ENCODE data around the gene TSPEAR. TPM values are rescaled to one million over a fixed set of nuclear protein-coding genes. Genes with fewer than 3 reads are reported as not detected.

Gene TSPEAR
- total RNA-seq, 2 experiments from 2014 or later = not detected

GRCh38 chr21:44695641-44696040 is 15.7 kb downstream of the TSPEAR start:
- ChIA-PET CTCF (ENCODE audit: unreplicated experiment) (no interaction called here), POLR2A (no interaction called here)
- Histone ChIP-seq H3K27ac (ENCODE audit: low read depth, low read length, poor library complexity, severe bottlenecking) (no peak overlapping the region), H3K4me3 (ENCODE audit: low read depth, low read length, poor library complexity, severe bottlenecking) (no peak overlapping the region), H3K4me1 (ENCODE audit: insufficient read depth, low read length, poor library complexity, severe bottlenecking) (no peaks in the 10 kb centered on the region), H3K9me3 (ENCODE audit: low read length) (0 out of 2 replicates have a peak, but pooled peaks cover 4% of the 10 kb centered on the region), H3K36me3 (ENCODE audit: insufficient read depth, low read length) (no peaks in the 10 kb centered on the region), H3K9me2 (ENCODE audit: insufficient read depth, low read length) (no peaks in the 10 kb centered on the region), H3K4me2 (ENCODE audit: low read length) (no peak overlapping the region), H3K79me2 (ENCODE audit: insufficient read depth, low read depth, low read length) (no peaks in the 10 kb centered on the region), H4K20me1 (ENCODE audit: insufficient read depth, low read length) (no peaks in the 10 kb centered on the region), H2AFZ (ENCODE audit: low read length) (no peak overlapping the region)
- DNase-seq (ENCODE audit: low spot score) = no peak
- TF ChIP-seq EZH2phosphoT487 (IDR thresholded peaks at IDR 0.05; ENCODE audit: borderline replicate concordance, low read depth, low read length) = no peak
- TF ChIP-seq, protein P1, sequence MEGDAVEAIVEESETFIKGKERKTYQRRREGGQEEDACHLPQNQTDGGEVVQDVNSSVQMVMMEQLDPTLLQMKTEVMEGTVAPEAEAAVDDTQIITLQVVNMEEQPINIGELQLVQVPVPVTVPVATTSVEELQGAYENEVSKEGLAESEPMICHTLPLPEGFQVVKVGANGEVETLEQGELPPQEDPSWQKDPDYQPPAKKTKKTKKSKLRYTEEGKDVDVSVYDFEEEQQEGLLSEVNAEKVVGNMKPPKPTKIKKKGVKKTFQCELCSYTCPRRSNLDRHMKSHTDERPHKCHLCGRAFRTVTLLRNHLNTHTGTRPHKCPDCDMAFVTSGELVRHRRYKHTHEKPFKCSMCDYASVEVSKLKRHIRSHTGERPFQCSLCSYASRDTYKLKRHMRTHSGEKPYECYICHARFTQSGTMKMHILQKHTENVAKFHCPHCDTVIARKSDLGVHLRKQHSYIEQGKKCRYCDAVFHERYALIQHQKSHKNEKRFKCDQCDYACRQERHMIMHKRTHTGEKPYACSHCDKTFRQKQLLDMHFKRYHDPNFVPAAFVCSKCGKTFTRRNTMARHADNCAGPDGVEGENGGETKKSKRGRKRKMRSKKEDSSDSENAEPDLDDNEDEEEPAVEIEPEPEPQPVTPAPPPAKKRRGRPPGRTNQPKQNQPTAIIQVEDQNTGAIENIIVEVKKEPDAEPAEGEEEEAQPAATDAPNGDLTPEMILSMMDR (conservative IDR thresholded peaks at IDR 0.05; ENCODE audit: low read length) = no peak
- intact Hi-C loops (cut with micrococcal nuclease; ENCODE audit: unreplicated experiment) = no loop called here
- BruUV-seq (replicated peaks) = no TSS peak

DNA sequence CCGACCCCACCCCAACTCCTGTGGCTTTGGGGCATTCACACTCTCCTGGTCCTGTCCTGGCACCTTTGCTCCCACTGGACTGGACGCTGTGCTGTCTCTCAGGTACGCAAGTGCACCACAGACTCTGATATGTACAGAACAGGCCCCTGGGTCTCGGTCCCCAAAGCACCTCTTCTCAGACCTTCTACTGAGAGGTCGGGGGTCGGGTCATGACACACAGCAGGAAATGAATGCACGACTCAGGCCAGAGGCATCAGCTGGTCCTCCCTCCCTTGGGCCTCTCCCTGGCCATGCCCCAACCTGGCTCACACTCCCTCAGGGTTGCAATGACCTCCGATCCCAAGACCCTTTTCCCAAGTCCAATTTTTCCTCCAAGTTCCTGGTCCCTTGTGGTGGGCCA is 16.2 kb downstream of the TSPEAR start:
- H3K27ac ChIP-seq (ENCODE audit: low read depth, low read length, poor library complexity, severe bottlenecking) = no peak overlapping the region
- CTCF ChIA-PET (ENCODE audit: unreplicated experiment) = no interaction called here
- H2AFZ ChIP-seq (ENCODE audit: low read length) = no peak overlapping the region
- H3K79me2 ChIP-seq (ENCODE audit: insufficient read depth, low read depth, low read length) = no peaks in the 10 kb centered on the region
- no peaks in the 10 kb centered on the region for H3K36me3 ChIP-seq (ENCODE audit: insufficient read depth, low read length)
- no TSS peak for BruUV-seq (replicated peaks)
- POLR2A ChIA-PET = no interaction called here
- no peaks in the 10 kb centered on the region for H4K20me1 ChIP-seq (ENCODE audit: insufficient read depth, low read length)
- DNase-seq (ENCODE audit: low spot score) = no peak
- H3K4me1 ChIP-seq (ENCODE audit: insufficient read depth, low read length, poor library complexity, severe bottlenecking) = no peaks in the 10 kb centered on the region
- H3K4me2 ChIP-seq (ENCODE audit: low read length) = no peak overlapping the region
- no peak overlapping the region for H3K4me3 ChIP-seq (ENCODE audit: low read depth, low read length, poor library complexity, severe bottlenecking)
- intact Hi-C loops (cut with micrococcal nuclease; ENCODE audit: unreplicated experiment) = no loop called here
- 0 out of 2 replicates have a peak, but pooled peaks cover 4% of the 10 kb centered on the region for H3K9me3 ChIP-seq (ENCODE audit: low read length)
- TF ChIP-seq, protein P1 (conservative IDR thresholded peaks at IDR 0.05; ENCODE audit: low read length) = no peak
- TF ChIP-seq EZH2phosphoT487 (IDR thresholded peaks at IDR 0.05; ENCODE audit: borderline replicate concordance, low read depth, low read length) = no peak
- no peaks in the 10 kb centered on the region for H3K9me2 ChIP-seq (ENCODE audit: insufficient read depth, low read length)

GRCh38 chr21:44694776-44695175 is 16.6 kb downstream of the TSPEAR start:
- DNase-seq (ENCODE audit: low spot score) = no peak
- H3K4me2 ChIP-seq (ENCODE audit: low read length) = no peak overlapping the region
- no peaks in the 10 kb centered on the region for H3K9me2 ChIP-seq (ENCODE audit: insufficient read depth, low read length)
- CTCF ChIA-PET (ENCODE audit: unreplicated experiment) = no interaction called here
- H3K79me2 ChIP-seq (ENCODE audit: insufficient read depth, low read depth, low read length) = no peaks in the 10 kb centered on the region
- H3K9me3 ChIP-seq (ENCODE audit: low read length) = 0 out of 2 replicates have a peak, but pooled peaks cover 4% of the 10 kb centered on the region
- POLR2A ChIA-PET = no interaction called here
- TF ChIP-seq, protein P1 (conservative IDR thresholded peaks at IDR 0.05; ENCODE audit: low read length) = no peak
- no peak for TF ChIP-seq EZH2phosphoT487 (IDR thresholded peaks at IDR 0.05; ENCODE audit: borderline replicate concordance, low read depth, low read length)
- H3K27ac ChIP-seq (ENCODE audit: low read depth, low read length, poor library complexity, severe bottlenecking) = no peak overlapping the region
- no peak overlapping the region for H3K4me3 ChIP-seq (ENCODE audit: low read depth, low read length, poor library complexity, severe bottlenecking)
- no peaks in the 10 kb centered on the region for H3K4me1 ChIP-seq (ENCODE audit: insufficient read depth, low read length, poor library complexity, severe bottlenecking)
- no peaks in the 10 kb centered on the region for H4K20me1 ChIP-seq (ENCODE audit: insufficient read depth, low read length)
- no peaks in the 10 kb centered on the region for H3K36me3 ChIP-seq (ENCODE audit: insufficient read depth, low read length)
- H2AFZ ChIP-seq (ENCODE audit: low read length) = no peak overlapping the region
- intact Hi-C loops (cut with micrococcal nuclease; ENCODE audit: unreplicated experiment) = no loop called here
- BruUV-seq (replicated peaks) = no TSS peak

Measured in OCI-LY7 (cell line).